ENCODE results near the gene IRAK1. TPM values are rescaled to one million over a fixed set of nuclear protein-coding genes. Genes with fewer than 3 reads are reported as not detected.

Gene IRAK1
- total RNA-seq, 1 donor = 37.0 TPM

GRCh38 chrX:154030266-154030665, 10.6 kb upstream of the IRAK1 start:
- no peaks in the 10 kb centered on the region for H3K27me3 ChIP-seq (ENCODE audit: insufficient read depth, low read length)
- no peak overlapping the region for H3K4me3 ChIP-seq (ENCODE audit: low read length)
- no peaks in the 10 kb centered on the region for H3K9me3 ChIP-seq (ENCODE audit: low read depth, low read length)
- H3K4me1 ChIP-seq (ENCODE audit: insufficient read depth, low read length) = no peaks in the 10 kb centered on the region

DNA sequence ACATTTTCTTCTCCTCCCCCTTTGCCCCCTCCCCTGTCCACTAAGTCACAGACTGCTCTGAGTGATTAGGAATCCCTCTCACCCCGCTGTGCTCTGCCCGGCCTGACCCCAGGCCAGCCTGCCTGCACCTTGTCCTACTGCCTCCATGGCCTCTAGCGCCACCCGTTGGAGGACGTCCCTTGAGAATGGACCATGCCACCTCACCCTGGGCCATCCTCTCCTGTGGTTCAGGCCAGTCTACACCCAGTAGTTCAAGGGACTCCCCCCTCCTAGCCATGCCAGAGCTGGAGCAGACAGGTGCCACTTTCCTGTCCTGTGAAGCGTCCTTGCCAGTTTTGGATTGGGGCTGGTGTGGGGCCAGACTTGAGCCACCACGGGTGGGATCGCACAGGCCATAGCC, 9.7 kb upstream of the IRAK1 start:
- H3K27me3 ChIP-seq (ENCODE audit: insufficient read depth, low read length) = no peaks in the 10 kb centered on the region
- no peaks in the 10 kb centered on the region for H3K4me1 ChIP-seq (ENCODE audit: insufficient read depth, low read length)
- H3K9me3 ChIP-seq (ENCODE audit: low read depth, low read length) = no peaks in the 10 kb centered on the region
- no peak overlapping the region for H3K4me3 ChIP-seq (ENCODE audit: low read length)

DNA sequence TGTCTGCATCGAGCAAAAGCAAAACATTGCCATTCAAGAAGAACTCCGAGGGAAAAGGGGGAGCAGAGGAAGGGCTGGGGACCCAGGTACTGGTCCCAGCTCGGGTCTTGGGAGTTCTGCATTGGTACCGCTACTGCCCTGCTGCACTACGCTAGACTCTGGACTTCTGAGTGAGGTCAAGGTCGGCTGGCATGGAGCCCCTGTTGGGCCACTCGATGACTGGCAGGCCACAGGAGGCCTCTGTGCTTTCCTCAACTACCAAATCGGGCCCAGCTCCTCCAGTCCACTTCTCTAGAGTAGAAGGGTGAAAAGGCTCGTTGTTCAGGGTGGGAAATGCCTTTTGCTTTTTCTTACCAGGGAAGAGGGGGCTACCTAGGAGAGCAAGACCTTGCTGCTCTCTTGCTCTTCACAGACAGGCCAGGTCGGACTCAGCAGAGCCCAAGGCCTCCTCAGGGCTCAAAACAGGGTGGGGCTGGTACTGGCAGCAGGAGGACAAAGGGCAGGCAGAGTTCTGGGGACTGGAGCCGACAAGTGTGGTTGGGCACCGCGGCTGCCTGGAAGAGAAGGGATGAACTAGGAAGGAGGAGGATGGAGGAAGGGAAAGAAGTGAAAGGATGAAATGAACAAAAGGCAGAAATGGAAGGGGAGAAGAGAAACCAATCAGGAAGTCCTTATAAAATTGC, 8.9 kb upstream of the IRAK1 start:
- H3K27me3 ChIP-seq (ENCODE audit: insufficient read depth, low read length) = no peaks in the 10 kb centered on the region
- H3K4me3 ChIP-seq (ENCODE audit: low read length) = no peak overlapping the region
- no peaks in the 10 kb centered on the region for H3K4me1 ChIP-seq (ENCODE audit: insufficient read depth, low read length)
- no peaks in the 10 kb centered on the region for H3K9me3 ChIP-seq (ENCODE audit: low read depth, low read length)

GRCh38 chrX:154027986-154028385, 8.3 kb upstream of the IRAK1 start:
- no peaks in the 10 kb centered on the region for H3K9me3 ChIP-seq (ENCODE audit: low read depth, low read length)
- H3K4me1 ChIP-seq (ENCODE audit: insufficient read depth, low read length) = no peaks in the 10 kb centered on the region
- H3K27me3 ChIP-seq (ENCODE audit: insufficient read depth, low read length) = no peaks in the 10 kb centered on the region
- no peak overlapping the region for H3K4me3 ChIP-seq (ENCODE audit: low read length)

GRCh38 chrX:154027022-154027402, 7.3 kb upstream of the IRAK1 start:
- Histone ChIP-seq H3K9me3 (ENCODE audit: low read depth, low read length) (no peaks in the 10 kb centered on the region), H3K4me3 (ENCODE audit: low read length) (no peak overlapping the region), H3K27me3 (ENCODE audit: insufficient read depth, low read length) (no peaks in the 10 kb centered on the region), H3K4me1 (ENCODE audit: insufficient read depth, low read length) (no peaks in the 10 kb centered on the region)

DNA sequence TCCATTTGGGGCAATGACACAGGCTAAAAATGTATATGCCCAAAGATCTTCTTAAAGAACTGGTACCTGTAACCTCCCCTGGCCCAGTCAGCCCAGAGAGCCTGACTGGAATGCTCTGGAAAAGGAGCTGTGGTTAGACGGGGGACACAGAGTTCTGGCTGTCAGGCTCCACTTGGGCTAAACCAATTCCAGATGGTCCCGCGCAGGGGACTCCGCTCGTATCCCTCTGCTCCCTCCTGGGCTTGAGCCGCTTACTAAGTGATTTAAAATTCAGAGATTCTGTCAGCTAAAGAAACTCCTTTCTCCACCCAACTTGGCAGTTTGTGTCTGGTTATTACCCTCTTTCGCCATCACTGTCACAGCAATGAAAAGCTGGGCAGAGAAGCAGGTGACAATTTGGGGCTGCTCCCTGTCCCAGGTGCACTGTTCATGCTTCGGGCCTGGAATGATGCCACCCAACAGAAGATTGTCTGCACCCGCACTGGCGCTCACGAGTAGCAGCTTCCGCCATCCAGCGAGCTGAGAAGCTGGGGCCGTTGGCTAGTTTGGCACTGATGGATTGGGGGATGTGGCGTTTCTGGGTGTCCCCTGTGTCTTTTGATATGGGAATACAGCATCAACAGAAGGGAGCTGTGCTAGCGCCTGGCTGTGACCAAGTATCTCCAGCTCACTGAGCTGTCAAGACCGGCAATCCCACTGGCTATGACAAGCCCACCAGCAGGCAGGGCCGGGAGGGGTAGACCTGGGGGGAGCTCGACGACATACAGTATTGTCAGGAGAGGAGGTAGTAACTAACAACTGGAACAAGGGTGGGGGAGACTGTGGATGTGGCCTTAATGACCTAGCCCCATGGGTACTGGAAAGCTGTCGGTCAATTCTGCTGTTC, 6.7 kb upstream of the IRAK1 start:
- H3K4me1 ChIP-seq (ENCODE audit: insufficient read depth, low read length) = peaks cover 2% of the 10 kb centered on the region
- H3K27me3 ChIP-seq (ENCODE audit: insufficient read depth, low read length) = no peaks in the 10 kb centered on the region
- no peaks in the 10 kb centered on the region for H3K9me3 ChIP-seq (ENCODE audit: low read depth, low read length)
- no peak overlapping the region for H3K4me3 ChIP-seq (ENCODE audit: low read length)

GRCh38 chrX:154025230-154025629, 5.5 kb upstream of the IRAK1 start:
- Histone ChIP-seq H3K4me1 (ENCODE audit: insufficient read depth, low read length) (peaks cover 13% of the 10 kb centered on the region), H3K4me3 (ENCODE audit: low read length) (no peak overlapping the region), H3K27me3 (ENCODE audit: insufficient read depth, low read length) (no peaks in the 10 kb centered on the region), H3K9me3 (ENCODE audit: low read depth, low read length) (no peaks in the 10 kb centered on the region)

- Histone ChIP-seq H3K27me3 (ENCODE audit: insufficient read depth, low read length) (no peaks in the 10 kb centered on the region), H3K4me1 (ENCODE audit: insufficient read depth, low read length) (peaks cover 14% of the 10 kb centered on the region), H3K4me3 (ENCODE audit: low read length) (no peak overlapping the region), H3K9me3 (ENCODE audit: low read depth, low read length) (no peaks in the 10 kb centered on the region)
Measured at GRCh38 chrX:154024271-154024670, 4.6 kb upstream of the IRAK1 start.

GRCh38 chrX:154023276-154024000, 3.7 kb upstream of the IRAK1 start:
- Histone ChIP-seq H3K27me3 (ENCODE audit: insufficient read depth, low read length) (no peaks in the 10 kb centered on the region), H3K4me3 (ENCODE audit: low read length) (no peak overlapping the region), H3K4me1 (ENCODE audit: insufficient read depth, low read length) (peaks cover 19% of the 10 kb centered on the region), H3K9me3 (ENCODE audit: low read depth, low read length) (no peaks in the 10 kb centered on the region)

DNA sequence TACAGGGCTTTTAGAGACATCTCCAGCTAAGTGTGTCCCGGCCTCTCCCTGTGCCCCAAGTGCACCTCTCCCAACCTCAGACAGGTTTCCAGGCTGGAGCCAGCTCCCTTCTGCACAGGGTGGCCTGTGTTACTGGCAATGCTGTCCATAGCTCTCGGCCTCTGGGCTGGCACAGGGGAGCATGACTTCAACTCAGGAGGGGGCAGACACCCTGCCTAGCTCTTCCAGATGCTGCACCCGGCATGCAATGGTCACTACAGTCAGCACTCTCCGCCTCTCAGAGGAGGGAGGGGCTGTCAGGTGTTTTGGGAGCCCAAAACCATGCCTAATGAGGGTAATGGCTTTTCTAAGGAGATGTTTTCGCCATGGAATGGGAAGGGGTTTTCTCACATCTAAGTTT, 2.4 kb upstream of the IRAK1 start:
- H3K9me3 ChIP-seq (ENCODE audit: low read depth, low read length) = no peaks in the 10 kb centered on the region
- H3K27me3 ChIP-seq (ENCODE audit: insufficient read depth, low read length) = no peaks in the 10 kb centered on the region
- no peak overlapping the region for H3K4me3 ChIP-seq (ENCODE audit: low read length)
- peaks cover 27% of the 10 kb centered on the region for H3K4me1 ChIP-seq (ENCODE audit: insufficient read depth, low read length)

DNA sequence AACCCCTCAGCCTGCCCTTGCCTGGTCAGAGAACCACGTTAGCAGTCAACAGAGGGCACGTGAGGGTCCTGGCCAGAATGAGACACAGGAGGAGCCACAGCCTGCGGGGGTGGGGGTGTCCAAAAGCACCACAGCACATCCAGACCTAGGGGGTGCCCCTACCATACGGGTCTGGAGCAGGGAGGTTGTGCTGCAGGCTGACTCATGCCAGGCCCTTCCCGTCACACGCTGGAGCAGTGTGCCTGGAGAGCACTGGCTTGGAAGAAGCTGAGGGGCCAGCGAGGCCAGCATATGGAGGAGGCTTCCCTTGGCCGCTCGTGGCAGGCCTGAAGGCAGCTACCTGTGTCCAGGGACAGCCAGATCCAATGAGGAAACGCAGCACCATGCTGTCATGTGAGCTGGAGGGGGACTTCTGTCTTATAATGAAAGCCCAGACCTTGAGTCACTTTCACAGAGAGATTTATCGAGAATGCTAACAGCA, 1.5 kb upstream of the IRAK1 start:
- Histone ChIP-seq H3K4me1 (ENCODE audit: insufficient read depth, low read length) (peaks cover 27% of the 10 kb centered on the region), H3K4me3 (ENCODE audit: low read length) (no peak overlapping the region)

DNA sequence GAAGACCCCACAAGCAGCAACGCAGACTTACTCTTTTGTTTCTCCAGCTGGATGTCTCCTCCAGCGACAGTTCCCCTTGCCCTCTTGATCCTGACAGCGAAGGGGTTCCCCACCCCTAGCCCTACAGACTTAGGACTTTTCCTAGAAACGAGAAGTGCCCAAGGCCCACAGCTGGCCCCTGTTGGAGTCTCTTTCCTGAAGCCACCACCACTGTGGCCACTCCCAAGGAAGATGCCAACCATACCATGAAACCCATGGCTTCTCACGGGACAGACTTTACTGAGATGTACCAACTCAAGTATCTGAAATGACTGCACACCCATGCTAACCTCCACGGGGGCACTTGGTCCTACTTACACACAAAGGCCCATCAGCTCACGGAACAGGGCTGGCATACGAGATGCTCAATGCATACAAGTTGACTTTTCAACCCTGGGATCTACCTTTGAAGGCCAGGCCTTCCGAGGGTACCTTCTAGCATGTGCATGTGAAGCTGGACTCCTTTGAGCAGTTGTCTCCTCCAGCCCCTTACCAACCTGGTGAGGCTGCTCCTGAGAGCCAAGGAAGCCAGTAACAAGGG, 924 bp upstream of the IRAK1 start:
- Histone ChIP-seq H3K4me3 (ENCODE audit: low read length) (peak overlapping the region; percentile 46), H3K9me3 (ENCODE audit: low read depth, low read length) (no peaks in the 10 kb centered on the region), H3K27me3 (ENCODE audit: insufficient read depth, low read length) (no peaks in the 10 kb centered on the region), H3K4me1 (ENCODE audit: insufficient read depth, low read length) (peaks cover 27% of the 10 kb centered on the region)

More for the DNA sequence above, 1.5 kb upstream of the IRAK1 start:
- Histone ChIP-seq H3K9me3 (ENCODE audit: low read depth, low read length) (no peaks in the 10 kb centered on the region), H3K27me3 (ENCODE audit: insufficient read depth, low read length) (no peaks in the 10 kb centered on the region)

GRCh38 chrX:154019061-154019621, 561 bp downstream of the IRAK1 start:
- Histone ChIP-seq H3K4me1 (ENCODE audit: insufficient read depth, low read length) (peaks cover 27% of the 10 kb centered on the region), H3K9me3 (ENCODE audit: low read depth, low read length) (no peaks in the 10 kb centered on the region), H3K4me3 (ENCODE audit: low read length) (peak overlapping the region; percentile 48), H3K27me3 (ENCODE audit: insufficient read depth, low read length) (no peaks in the 10 kb centered on the region)

DNA sequence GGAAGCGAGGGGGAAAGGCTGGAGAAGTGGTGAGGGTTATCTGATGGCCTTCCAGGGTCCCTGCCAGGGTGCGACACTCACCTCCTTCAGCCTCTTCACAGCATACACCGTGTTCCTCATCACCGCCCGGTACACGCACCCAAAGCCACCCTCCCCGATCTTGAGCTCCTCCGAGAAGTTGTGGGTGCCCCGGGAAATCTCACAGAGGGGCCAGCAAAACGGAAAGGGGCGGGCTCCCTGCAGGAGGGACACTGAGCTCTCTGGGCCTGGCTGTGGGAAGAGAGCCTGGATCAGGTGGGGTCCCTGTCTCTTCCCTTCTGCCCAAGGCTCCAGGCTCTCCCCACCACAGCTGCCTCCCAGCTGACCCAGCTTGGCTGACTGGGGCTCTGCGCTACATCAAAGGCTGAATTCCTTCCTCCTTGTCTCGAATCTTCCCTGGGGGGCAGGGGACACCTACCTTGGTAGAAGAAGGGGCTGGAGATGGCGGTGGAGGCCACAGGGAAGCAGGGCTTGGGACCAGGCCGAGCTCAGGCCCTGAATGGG, 1.1 kb downstream of the IRAK1 start:
- Histone ChIP-seq H3K9me3 (ENCODE audit: low read depth, low read length) (no peaks in the 10 kb centered on the region), H3K4me1 (ENCODE audit: insufficient read depth, low read length) (peaks cover 27% of the 10 kb centered on the region), H3K27me3 (ENCODE audit: insufficient read depth, low read length) (no peaks in the 10 kb centered on the region), H3K4me3 (ENCODE audit: low read length) (peak overlapping the region; percentile 48)

Data from mononuclear cell (primary cell).